WTC11 (cell line): ENCODE results near the gene KCNMA1. TPM values are rescaled to one million over a fixed set of nuclear protein-coding genes. Genes with fewer than 3 reads are reported as not detected.

ENCODE experiments used
- ATAC-seq: fragments of 200-7000 bp; cut with Tn5 transposase; 2 replicates; pipeline ENCODE4 v1.10.0; 2021; ENCODE audit warnings: mild to moderate bottlenecking, moderate library complexity
- CTCF ChIA-PET: fragments of 300-600 bp; sonication (Branson Sonifier 250); formaldehyde crosslinking; loops from one replicate; lab custom pipeline; 2021; ENCODE audit warnings: antibody characterized with exemption; lab: Charles Lee
- POLR2A ChIA-PET: fragments of 350-600 bp; sonication (Branson Sonifier 250); formaldehyde crosslinking; loops from one replicate; lab custom pipeline; 2021; ENCODE audit warnings: antibody characterized with exemption; lab: Charles Lee
- DNase-seq: peaks from one replicate; pipeline ENCODE4 v3.0.0; 2021; ENCODE audit warnings: low spot score
- H3K27ac Mint-ChIP-seq: 2 replicates; pipeline ENCODE4 v1.8.0; 2021; ENCODE audit warnings: mixed read lengths
- H3K27me3 Mint-ChIP-seq: 2 replicates; pipeline ENCODE4 v1.8.0; 2021; ENCODE audit warnings: low read depth, mild to moderate bottlenecking, moderate library complexity, mixed read lengths
- H3K36me3 Mint-ChIP-seq: 2 replicates; pipeline ENCODE4 v1.8.0; 2021; ENCODE audit warnings: mixed read lengths
- H3K4me1 Mint-ChIP-seq: 2 replicates; pipeline ENCODE4 v1.8.0; 2022; ENCODE audit warnings: mixed read lengths
- H3K4me3 Mint-ChIP-seq: 2 replicates; pipeline ENCODE4 v1.8.0; 2021; ENCODE audit warnings: mild to moderate bottlenecking, moderate library complexity, mixed read lengths
- H3K9me3 Mint-ChIP-seq: 2 replicates; pipeline ENCODE4 v1.8.0; 2021; ENCODE audit warnings: mixed read lengths
- ARID4B ChIP-seq: sonication (generic); formaldehyde crosslinking; IDR thresholded peaks from 2 replicates; pipeline ENCODE4 v1.8.0; 2023; ENCODE audit warnings: missing genetic modification reagents, mild to moderate bottlenecking, borderline replicate concordance
- ATF2 ChIP-seq: sonication (generic); formaldehyde crosslinking; IDR thresholded peaks from 2 replicates; pipeline ENCODE4 v1.8.1; 2022; ENCODE audit warnings: low read depth, missing genetic modification reagents, borderline replicate concordance
- ATF3 ChIP-seq: sonication (generic); formaldehyde crosslinking; conservative IDR thresholded peaks from 2 replicates; pipeline ENCODE4 v1.8.1; 2022; ENCODE audit warnings: mild to moderate bottlenecking, missing genetic modification reagents
- EMX1 ChIP-seq: fragments of 250-450 bp; sonication (Bioruptor Pico); IDR thresholded peaks from 2 replicates; pipeline ENCODE4 v1.8.0; 2021; ENCODE audit warnings: mild to moderate bottlenecking
- FOXP1 ChIP-seq: sonication (generic); formaldehyde crosslinking; IDR thresholded peaks from 2 replicates; pipeline ENCODE4 v1.8.0; 2022; ENCODE audit warnings: missing genetic modification reagents, mild to moderate bottlenecking, moderate library complexity, borderline replicate concordance
- KAT7 ChIP-seq: sonication (generic); formaldehyde crosslinking; IDR thresholded peaks from 2 replicates; pipeline ENCODE4 v1.8.1; 2023; ENCODE audit warnings: missing genetic modification reagents, mild to moderate bottlenecking, borderline replicate concordance
- MXD4 ChIP-seq: fragments of 250-450 bp; sonication (Bioruptor Pico); IDR thresholded peaks from 2 replicates; pipeline ENCODE4 v1.8.0; 2021; ENCODE audit warnings: mild to moderate bottlenecking, moderate library complexity, borderline replicate concordance
- NR3C1 ChIP-seq: sonication (generic); formaldehyde crosslinking; conservative IDR thresholded peaks from 2 replicates; pipeline ENCODE4 v1.8.1; 2023; ENCODE audit warnings: low read depth, mild to moderate bottlenecking, missing genetic modification reagents
- PRRX2 ChIP-seq: fragments of 250-450 bp; sonication (Bioruptor Pico); IDR thresholded peaks from 2 replicates; pipeline ENCODE4 v1.8.0; 2021; ENCODE audit warnings: mild to moderate bottlenecking
- SMAD4 ChIP-seq: sonication (generic); formaldehyde crosslinking; IDR thresholded peaks from 2 replicates; pipeline ENCODE4 v1.8.0; 2022; ENCODE audit warnings: mild to moderate bottlenecking, missing genetic modification reagents
- ZBTB21 ChIP-seq: sonication (generic); formaldehyde crosslinking; IDR thresholded peaks from 2 replicates; pipeline ENCODE4 v1.8.1; 2023; ENCODE audit warnings: mild to moderate bottlenecking, missing genetic modification reagents, borderline replicate concordance
- ZNF121 ChIP-seq: sonication (generic); formaldehyde crosslinking; IDR thresholded peaks from 2 replicates; pipeline ENCODE4 v1.8.0; 2023; ENCODE audit warnings: missing genetic modification reagents
- ZNF138 ChIP-seq: sonication (generic); formaldehyde crosslinking; conservative IDR thresholded peaks from 2 replicates; pipeline ENCODE4 v1.8.1; 2022; ENCODE audit warnings: mild to moderate bottlenecking, moderate library complexity, missing genetic modification reagents
- ZNF232 ChIP-seq: sonication (generic); formaldehyde crosslinking; IDR thresholded peaks from 2 replicates; pipeline ENCODE4 v1.8.0; 2022; ENCODE audit warnings: mild to moderate bottlenecking, missing genetic modification reagents
- ZNF416 ChIP-seq: fragments of 250-450 bp; sonication (Bioruptor Pico); IDR thresholded peaks from 2 replicates; pipeline ENCODE4 v1.9.0; 2021; ENCODE audit warnings: mild to moderate bottlenecking, inconsistent platforms
- total RNA-seq: library from RNA; stranded (reverse); gene quantifications from 3 replicates; pipeline ENCODE4 v1.2.3, GENCODE V29; 2021
- TF ChIP-seq, protein P1 (sequence below): sonication (generic); formaldehyde crosslinking; IDR thresholded peaks from 2 replicates; pipeline ENCODE4 v1.8.0; 2022; ENCODE audit warnings: mild to moderate bottlenecking, missing genetic modification reagents
- TF ChIP-seq, protein P2 (sequence below): sonication (generic); formaldehyde crosslinking; IDR thresholded peaks from 2 replicates; pipeline ENCODE4 v1.8.0; 2023; ENCODE audit warnings: mild to moderate bottlenecking, missing genetic modification reagents
- TF ChIP-seq, protein P3 (sequence below): fragments of 250-450 bp; sonication (Bioruptor Pico); IDR thresholded peaks from 2 replicates; pipeline ENCODE4 v2.1.2; 2022; ENCODE audit warnings: mild to moderate bottlenecking, moderate library complexity

KCNMA1 gene
- total RNA-seq, 1 experiment from 2014 or later: 7.3 TPM

GRCh38 chr10:77545585-77545984 is 92.0 kb downstream of the KCNMA1 start:
- DNase-seq: no peak
- Mint-ChIP-seq H3K36me3 (peaks cover 3% of the 10 kb centered on the region; the same call in 1 of the 2 replicates), H3K4me1 (no peaks in the 10 kb centered on the region; the same call in 1 of the 2 replicates), H3K27ac (no peak overlapping the region), H3K27me3 (no peaks in the 10 kb centered on the region), H3K9me3 (peaks cover 16% of the 10 kb centered on the region), H3K4me3 (no peak overlapping the region)
- no peak for ATAC-seq
- TF ChIP-seq, protein P1, sequence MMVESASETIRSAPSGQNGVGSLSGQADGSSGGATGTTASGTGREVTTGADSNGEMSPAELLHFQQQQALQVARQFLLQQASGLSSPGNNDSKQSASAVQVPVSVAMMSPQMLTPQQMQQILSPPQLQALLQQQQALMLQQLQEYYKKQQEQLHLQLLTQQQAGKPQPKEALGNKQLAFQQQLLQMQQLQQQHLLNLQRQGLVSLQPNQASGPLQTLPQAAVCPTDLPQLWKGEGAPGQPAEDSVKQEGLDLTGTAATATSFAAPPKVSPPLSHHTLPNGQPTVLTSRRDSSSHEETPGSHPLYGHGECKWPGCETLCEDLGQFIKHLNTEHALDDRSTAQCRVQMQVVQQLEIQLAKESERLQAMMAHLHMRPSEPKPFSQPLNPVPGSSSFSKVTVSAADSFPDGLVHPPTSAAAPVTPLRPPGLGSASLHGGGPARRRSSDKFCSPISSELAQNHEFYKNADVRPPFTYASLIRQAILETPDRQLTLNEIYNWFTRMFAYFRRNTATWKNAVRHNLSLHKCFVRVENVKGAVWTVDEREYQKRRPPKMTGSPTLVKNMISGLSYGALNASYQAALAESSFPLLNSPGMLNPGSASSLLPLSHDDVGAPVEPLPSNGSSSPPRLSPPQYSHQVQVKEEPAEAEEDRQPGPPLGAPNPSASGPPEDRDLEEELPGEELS (CRISPR knock-in tag): no peak
- TF ChIP-seq ARID4B (CRISPR knock-in tag) (no peak), EMX1 (CRISPR knock-in tag) (no peak), ZNF416 (CRISPR knock-in tag) (no peak), ZNF232 (CRISPR knock-in tag) (no peak), ZNF121 (no peak), MXD4 (CRISPR knock-in tag) (no peak)
- POLR2A ChIA-PET: no interaction called here
- CTCF ChIA-PET: no interaction called here

DNA sequence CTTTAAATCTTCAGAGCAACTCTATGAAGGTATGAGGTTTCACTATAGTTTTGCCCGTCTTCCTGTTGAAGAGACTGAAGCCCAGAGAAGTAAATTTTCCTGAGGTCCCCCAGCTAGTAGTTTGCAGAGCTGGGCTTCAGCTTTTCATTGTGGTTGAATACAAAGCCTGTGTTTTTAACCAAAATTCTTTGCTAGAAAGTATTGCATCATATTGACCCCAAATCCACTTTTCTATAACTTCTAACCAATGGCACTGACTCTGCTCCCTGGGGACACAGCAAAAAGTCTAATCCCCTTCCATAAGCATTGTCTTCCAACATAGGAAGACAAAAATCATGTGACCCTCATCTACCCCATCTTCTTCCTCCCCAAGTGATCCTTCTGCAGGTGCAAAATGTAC is 93.0 kb downstream of the KCNMA1 start:
- POLR2A ChIA-PET: interaction anchor here (0.9 kb wide), 1 partner anchor 9 kb away, joined by 3 read pairs; no protein-coding TSS in a partner anchor
- TF ChIP-seq KAT7 (CRISPR knock-in tag) (no peak), FOXP1 (no peak), ZBTB21 (CRISPR knock-in tag) (no peak), NR3C1 (CRISPR knock-in tag) (no peak), ZNF416 (CRISPR knock-in tag) (no peak), SMAD4 (CRISPR knock-in tag) (no peak), PRRX2 (no peak), ARID4B (CRISPR knock-in tag) (no peak), ZNF138 (CRISPR knock-in tag) (no peak), ATF2 (CRISPR knock-in tag) (no peak), ATF3 (no peak)
- TF ChIP-seq, protein P2, sequence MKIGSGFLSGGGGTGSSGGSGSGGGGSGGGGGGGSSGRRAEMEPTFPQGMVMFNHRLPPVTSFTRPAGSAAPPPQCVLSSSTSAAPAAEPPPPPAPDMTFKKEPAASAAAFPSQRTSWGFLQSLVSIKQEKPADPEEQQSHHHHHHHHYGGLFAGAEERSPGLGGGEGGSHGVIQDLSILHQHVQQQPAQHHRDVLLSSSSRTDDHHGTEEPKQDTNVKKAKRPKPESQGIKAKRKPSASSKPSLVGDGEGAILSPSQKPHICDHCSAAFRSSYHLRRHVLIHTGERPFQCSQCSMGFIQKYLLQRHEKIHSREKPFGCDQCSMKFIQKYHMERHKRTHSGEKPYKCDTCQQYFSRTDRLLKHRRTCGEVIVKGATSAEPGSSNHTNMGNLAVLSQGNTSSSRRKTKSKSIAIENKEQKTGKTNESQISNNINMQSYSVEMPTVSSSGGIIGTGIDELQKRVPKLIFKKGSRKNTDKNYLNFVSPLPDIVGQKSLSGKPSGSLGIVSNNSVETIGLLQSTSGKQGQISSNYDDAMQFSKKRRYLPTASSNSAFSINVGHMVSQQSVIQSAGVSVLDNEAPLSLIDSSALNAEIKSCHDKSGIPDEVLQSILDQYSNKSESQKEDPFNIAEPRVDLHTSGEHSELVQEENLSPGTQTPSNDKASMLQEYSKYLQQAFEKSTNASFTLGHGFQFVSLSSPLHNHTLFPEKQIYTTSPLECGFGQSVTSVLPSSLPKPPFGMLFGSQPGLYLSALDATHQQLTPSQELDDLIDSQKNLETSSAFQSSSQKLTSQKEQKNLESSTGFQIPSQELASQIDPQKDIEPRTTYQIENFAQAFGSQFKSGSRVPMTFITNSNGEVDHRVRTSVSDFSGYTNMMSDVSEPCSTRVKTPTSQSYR: no peak
- TF ChIP-seq, protein P3, sequence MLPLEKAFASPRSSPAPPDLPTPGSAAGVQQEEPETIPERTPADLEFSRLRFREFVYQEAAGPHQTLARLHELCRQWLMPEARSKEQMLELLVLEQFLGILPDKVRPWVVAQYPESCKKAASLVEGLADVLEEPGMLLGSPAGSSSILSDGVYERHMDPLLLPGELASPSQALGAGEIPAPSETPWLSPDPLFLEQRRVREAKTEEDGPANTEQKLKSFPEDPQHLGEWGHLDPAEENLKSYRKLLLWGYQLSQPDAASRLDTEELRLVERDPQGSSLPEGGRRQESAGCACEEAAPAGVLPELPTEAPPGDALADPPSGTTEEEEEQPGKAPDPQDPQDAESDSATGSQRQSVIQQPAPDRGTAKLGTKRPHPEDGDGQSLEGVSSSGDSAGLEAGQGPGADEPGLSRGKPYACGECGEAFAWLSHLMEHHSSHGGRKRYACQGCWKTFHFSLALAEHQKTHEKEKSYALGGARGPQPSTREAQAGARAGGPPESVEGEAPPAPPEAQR (CRISPR knock-in tag): no peak

More for the DNA sequence above, 93.0 kb downstream of the KCNMA1 start:
- CTCF ChIA-PET: no interaction called here
- ATAC-seq (no peak), DNase-seq (no peak)
- H3K27ac Mint-ChIP-seq: no peak overlapping the region
- H3K4me3 Mint-ChIP-seq: no peak overlapping the region
- peaks cover 3% of the 10 kb centered on the region; the same call in 1 of the 2 replicates for H3K36me3 Mint-ChIP-seq
- H3K9me3 Mint-ChIP-seq: peaks cover 16% of the 10 kb centered on the region
- peaks cover 4% of the 10 kb centered on the region for H3K4me1 Mint-ChIP-seq
- H3K27me3 Mint-ChIP-seq: no peaks in the 10 kb centered on the region
